CD4-positive, alpha-beta T cell treated with Interleukin-6 for 4 hours (primary cell): Measurements from ENCODE around the gene MAML1.
"Not testable (repeated sequence)": the region's sequence is repeated elsewhere in the genome, so short reads cannot be mapped to it uniquely, and the experiment has no call there.

Experiments used
- DNase-seq: peaks from one replicate; pipeline ENCODE4 v3.0.0-alpha.2; 2020; ENCODE audit warnings: mixed read lengths

Gene MAML1

GRCh38 chr5:179732412-179732917, at the start of gene MAML1:
Gene MAML1 (plus strand): TSS chr5:179732822. CDS start chr5:179733113, 291 bp downstream.
- DNase-seq, result peak; percentile 100

- DNase-seq, result not testable (repeated sequence)
Measured at GRCh38 chr5:179689212-179689611, 43.4 kb upstream of the MAML1 start.

GRCh38 chr5:179694561-179694960, 38.1 kb upstream of the MAML1 start:
- DNase-seq, result no peak

- DNase-seq, result no peak
Measured at GRCh38 chr5:179696603-179697002, 36.0 kb upstream of the MAML1 start.

- DNase-seq, result no peak
Measured at GRCh38 chr5:179697108-179697507, 35.5 kb upstream of the MAML1 start.

GRCh38 chr5:179697543-179697942, 35.1 kb upstream of the MAML1 start:
- DNase-seq, result not testable (repeated sequence)

- peak; percentile 98 for DNase-seq
Measured at GRCh38 chr5:179697993-179698934, 34.4 kb upstream of the MAML1 start.

GRCh38 chr5:179698935-179699615, 33.5 kb upstream of the MAML1 start, which contains the start of gene CANX:
Gene CANX (plus strand): TSS chr5:179698967. CDS start chr5:179705682, 6,715 bp downstream.
- DNase-seq, result no peak

GRCh38 chr5:179699616-179700237, 32.9 kb upstream of the MAML1 start:
- DNase-seq, result no peak

GRCh38 chr5:179700401-179700918, 32.2 kb upstream of the MAML1 start:
- DNase-seq, result no peak

GRCh38 chr5:179716286-179716685, 16.3 kb upstream of the MAML1 start:
- DNase-seq, result no peak

GRCh38 chr5:179720222-179720621, 12.4 kb upstream of the MAML1 start:
- DNase-seq, result no peak

- DNase-seq, result no peak
Measured at GRCh38 chr5:179724163-179724562, 8.5 kb upstream of the MAML1 start.

- DNase-seq, result no peak
Measured at GRCh38 chr5:179727106-179727505, 5.5 kb upstream of the MAML1 start.

- DNase-seq, result no peak
Measured at GRCh38 chr5:179729303-179729702, 3.3 kb upstream of the MAML1 start.

- no peak for DNase-seq
Measured at GRCh38 chr5:179729727-179730126, 2.9 kb upstream of the MAML1 start.

GRCh38 chr5:179730356-179730755, 2.3 kb upstream of the MAML1 start:
- DNase-seq, result no peak

GRCh38 chr5:179730852-179731251, 1.8 kb upstream of the MAML1 start:
- no peak for DNase-seq

- DNase-seq, result no peak
Measured at GRCh38 chr5:179731791-179732411, 721 bp upstream of the MAML1 start.

GRCh38 chr5:179732918-179733771, 523 bp downstream of the MAML1 start:
- DNase-seq, result peak; percentile 51

GRCh38 chr5:179733772-179734126, 1.1 kb downstream of the MAML1 start:
- no peak for DNase-seq
